NCI-H446 treated with DMSO at 0.1 percent for 48 hours (cell line): Measurements from ENCODE around the gene CIC.

ENCODE experiments used
- DNase-seq: peaks from one replicate; lab custom pipeline; 2025; lab: John Stamatoyannopoulos, UW

The CIC gene

DNA sequence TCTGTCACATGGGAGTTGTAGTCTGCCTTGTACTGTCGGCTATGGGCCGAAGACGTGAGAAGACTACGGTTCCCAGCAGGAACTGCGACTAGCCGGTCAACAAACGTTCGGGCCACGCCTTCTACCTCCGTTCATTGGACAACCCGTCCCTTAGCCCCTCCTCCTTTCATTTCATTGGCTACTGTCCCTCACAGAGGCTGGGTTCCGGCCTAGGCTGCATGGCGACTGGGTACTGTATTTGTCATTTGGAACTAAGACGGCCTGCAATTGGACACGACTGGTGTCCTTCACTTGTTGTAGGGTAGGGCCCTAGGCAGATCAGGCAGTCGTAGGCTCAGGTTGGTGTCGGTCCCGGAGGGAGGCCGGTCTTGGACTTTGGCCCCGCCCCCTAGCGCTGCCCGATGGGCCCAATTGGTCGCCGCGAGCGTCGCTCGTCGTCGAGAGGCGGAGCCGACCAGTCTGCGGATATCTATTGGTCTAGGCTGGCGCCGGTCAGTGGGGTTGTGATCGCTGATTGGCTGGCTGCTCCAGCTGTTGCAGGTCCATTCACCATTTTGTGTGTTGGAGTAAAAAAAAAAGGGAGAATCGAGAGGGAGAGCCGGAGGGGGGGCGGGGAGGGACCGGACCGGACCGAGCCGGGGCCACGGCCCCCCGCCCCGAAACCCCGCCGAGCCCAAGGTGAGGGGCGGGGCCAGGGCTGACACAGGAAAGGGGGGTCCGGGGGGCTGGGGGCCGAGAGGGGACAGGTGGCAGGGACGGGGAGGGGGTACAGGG lies at the start of gene CIC:
TSS of gene CIC (plus strand) at position 549 of the 774 bp plus-strand sequence. CDS start 2,532 bp downstream, outside the sequence.
- DNase-seq = peak; percentile 100

DNA sequence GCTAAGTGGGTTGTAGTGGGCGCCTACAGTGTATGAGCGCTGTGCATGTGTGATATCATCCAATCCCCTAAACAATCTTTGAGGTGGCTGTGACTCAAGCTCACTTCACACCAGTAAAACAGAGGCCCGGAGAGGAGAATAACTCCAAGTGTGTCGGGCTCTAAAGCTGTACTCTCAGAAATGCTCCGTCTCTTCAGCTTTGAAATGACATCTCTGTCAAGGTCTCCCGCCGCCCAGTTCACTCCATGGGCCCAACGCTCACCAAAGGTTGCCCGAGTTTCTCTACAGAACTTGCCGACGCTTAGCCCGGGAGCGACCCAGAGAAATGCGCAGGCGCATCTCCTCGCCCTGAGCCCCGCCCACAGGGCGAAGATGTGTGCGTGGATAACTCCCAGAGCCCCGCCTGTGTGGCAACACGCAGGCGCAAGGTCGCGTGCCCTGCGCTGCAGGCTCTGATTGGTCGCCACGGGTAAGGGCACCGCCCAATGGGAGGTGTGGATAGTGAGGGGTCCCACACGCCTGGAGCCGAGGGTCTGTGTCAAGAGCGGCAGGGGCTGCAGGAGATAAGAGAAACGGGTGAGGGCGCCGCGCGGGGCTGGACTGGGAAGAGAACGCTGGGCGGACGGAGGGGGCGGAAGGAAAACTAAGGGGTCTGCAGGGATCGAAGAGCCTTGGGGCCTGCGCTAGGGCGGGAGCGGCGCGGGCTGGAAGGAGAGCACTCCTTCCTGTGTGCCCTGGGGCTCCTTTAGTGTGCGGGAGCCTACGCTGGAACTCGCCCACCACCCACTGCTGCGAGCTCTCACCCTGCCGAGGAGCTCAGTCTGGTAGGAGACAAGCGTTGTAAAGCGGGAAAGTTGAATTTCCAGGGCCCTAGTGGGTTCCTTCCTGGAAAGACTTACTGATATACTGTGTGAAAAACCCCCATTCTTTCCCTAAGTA lies 49.0 kb upstream of the CIC start, which contains the start of gene ZNF526:
TSS of gene ZNF526 (plus strand) at position 501 of the 939 bp plus-strand sequence. CDS start 4,092 bp downstream, outside the sequence.
- peak; percentile 95 for DNase-seq

DNA sequence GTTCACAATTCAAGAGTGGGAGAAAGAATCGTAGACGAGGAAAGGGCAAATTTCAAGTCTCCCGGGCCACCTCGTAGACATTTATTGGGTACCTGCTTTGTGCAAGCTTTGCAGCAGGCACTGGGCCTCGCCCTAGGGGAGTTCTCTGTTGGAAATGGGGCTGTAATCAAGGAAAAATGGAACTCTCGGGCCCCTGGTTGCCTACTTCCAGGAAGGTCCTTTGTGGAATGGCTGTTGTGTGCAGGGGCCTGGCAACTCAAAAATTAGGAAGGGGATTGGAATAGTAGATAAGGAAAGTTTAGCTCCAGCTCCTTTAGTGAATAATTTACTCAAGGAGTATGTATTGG lies 48.3 kb upstream of the CIC start:
- no peak for DNase-seq

DNA sequence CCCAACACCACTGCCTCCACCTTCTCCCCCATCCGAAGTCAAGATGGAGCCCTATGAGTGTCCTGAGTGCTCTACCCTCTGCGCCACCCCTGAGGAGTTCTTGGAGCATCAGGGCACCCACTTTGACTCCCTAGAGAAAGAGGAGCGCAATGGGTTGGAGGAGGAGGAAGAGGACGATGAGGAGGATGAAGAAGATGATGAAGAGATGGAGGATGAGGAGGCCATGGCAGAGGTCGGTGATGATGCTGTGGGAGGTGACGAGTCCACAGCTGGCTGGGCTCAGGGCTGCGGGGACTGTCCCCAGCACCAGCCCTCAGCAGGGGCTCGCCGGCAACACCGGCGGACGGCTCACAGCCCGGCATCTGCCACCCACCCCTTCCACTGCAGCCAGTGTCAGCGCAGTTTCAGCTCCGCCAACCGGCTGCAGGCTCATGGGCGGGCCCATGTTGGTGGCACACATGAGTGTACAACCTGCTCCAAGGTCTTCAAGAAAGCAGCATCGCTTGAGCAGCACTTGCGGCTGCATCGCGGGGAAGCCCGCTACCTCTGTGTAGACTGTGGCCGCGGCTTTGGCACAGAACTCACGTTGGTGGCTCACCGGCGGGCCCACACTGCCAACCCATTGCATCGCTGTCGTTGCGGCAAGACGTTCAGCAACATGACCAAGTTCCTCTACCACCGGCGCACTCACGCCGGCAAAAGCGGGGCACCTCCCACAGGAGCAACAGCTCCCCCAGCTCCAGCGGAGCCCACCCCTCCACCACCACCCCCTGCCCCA lies 43.9 kb upstream of the CIC start:
- DNase-seq = no peak

DNA sequence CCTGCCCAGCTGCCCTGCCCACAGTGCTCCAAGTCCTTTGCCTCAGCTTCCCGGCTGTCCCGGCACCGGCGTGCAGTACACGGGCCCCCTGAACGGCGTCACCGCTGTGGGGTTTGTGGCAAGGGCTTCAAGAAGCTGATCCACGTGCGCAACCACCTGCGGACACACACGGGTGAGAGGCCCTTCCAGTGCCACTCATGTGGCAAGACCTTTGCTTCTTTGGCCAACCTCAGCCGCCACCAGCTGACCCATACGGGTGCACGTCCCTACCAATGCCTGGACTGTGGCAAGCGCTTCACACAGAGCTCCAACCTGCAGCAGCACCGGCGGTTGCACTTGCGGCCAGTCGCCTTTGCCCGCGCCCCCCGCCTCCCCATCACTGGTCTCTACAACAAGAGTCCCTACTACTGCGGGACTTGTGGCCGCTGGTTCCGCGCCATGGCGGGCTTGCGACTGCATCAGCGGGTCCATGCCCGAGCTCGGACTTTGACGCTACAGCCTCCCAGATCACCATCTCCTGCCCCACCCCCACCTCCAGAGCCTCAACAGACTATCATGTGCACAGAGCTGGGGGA lies 43.2 kb upstream of the CIC start:
- no peak for DNase-seq

DNA sequence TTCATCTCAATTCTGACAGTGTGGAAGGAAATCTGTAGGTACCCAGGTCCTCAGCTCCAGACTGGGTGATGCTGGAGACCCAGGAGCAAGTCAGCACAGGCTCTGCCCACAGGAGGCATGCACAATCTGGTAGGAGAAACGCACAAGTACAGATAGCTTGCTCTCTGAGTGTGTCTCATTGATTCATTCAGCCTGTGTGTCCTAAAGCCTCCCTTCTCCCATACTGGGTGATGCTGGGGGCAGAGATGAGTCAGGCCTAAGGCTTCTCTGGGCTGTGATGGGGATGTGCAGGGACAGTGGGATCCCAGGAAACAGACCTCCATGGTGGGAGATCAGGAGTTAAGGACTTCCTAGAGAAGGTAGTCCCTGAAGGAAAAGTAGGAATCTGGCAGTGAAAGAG lies 42.2 kb upstream of the CIC start:
- no peak for DNase-seq

DNA sequence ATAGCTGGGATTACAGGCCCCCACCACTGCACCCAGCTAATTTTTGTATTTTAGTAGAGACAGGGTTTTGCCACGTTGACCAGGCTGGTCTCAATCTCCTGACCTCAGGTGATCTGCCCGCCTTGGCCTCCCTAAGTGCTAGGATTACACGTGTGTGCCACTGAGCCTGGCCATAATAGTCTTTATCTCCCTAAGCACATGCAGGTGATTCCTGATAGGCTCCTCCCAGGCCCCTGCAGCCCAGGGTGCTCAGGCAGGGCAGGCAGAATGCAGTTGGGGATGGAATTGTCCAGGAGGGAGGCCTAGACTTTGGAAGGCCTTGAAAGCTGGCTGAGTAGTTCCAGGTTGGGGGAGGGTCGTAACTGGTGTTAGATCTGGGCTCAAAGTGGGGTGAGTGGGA lies 40.4 kb upstream of the CIC start:
- DNase-seq = no peak

DNA sequence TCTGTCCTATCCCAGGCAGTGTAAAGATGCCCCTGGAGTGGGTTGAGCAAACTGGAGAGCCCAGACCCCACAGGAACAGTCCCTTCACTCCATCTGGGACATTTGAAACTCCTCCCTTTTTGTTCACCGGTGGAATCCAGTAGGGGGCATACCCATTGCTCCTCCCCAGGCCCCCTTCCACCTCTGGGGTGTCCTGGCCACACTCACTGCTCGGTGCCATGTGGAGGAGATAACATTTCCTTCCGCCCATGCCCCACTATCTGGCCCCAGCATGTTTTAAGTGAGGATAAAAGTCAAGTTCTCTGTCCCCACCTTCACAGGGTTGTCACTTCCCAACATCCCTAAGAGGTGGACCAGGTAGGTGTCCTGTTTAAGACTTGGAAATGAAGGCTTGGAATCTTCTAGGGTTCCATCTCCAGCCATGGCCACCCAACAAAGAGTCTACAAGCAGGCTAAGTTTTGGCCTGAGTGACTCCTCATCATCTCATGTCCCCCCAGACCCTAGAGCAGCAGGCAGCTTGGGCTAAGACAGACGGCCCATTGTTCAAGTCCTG lies 39.7 kb upstream of the CIC start:
- no peak for DNase-seq

DNA sequence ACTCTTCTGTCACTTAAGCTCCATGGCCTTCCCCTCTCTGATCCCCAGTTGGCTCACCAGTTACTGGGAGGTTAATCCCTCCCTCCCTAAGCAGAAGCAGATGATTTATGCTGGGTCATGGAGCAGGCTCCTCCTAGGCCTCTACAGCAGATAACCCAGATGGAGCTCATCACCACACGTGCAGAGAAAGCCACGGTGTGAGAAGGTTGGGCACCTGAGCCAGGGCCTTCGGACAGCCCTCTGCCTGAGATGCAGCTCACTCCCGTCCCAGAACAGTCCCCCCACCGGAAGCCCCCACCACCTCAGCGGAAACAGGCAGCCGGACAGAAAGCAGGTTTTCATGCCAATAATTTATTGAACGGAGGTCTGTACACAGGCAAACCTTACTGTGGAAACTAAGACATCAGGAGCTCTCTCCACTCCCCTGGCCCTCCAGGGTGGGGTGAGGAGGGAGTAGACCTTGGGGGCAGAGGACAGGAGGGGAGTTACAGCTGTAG lies 39.1 kb upstream of the CIC start:
- DNase-seq = no peak

DNA sequence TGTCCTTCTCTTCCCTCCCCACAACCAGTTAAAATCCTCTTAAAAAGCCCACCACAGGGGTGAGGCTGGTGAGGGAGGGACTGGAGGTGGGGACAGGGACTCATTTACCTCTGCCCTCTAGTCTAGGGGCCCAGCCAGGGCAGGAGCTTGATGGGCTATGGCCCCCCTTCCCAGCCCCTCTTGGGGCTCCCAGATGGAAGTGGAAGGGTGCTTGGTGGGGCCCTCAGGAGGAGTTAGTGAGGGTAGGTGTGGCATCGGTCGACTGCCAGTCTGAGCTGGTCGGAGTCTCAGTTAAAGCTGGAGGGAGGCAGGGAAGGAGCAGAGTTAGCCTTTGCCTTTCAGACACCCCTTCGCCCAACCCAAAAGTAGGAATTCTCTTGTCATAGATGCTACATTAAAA lies 38.5 kb upstream of the CIC start:
- no peak for DNase-seq

DNA sequence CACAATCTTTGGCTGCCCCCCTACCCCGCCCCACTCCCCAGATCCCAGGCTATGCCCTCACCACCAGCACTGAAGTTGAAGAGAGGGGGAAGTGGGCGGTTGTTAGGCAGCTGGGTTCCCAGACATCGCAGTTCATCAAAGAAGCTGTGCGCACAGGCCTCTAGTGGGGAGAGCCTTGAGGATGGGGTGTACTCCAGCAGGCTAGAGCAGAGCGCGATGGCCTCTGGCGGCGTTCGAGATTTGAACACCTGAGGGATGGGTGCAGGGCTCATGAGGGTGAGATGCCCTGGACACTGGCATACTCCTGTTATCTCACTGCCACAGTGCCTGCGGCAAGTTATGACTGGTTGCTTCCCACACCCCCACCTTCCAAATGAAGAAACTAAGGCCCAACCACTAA lies 36.6 kb upstream of the CIC start:
- DNase-seq = no peak

DNA sequence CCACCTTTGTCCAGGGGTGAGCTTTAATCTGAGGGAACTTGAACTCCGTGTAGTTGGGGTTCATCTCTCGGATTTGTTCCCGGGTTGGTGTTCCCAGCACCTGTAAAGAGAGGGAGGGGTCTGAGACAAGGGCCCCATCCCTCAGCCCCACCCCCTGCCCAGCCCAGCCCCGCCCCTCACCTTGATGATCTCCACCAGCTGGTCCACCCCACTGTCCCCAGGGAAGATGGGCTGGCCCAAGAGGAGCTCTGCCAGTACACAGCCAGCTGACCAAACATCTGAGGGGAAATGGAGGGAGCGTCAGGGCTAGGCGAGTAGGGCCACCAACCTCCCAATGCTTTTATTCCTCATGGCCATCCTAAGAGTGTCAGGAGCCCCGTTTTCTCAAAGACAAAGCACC lies 35.9 kb upstream of the CIC start:
- no peak for DNase-seq

DNA sequence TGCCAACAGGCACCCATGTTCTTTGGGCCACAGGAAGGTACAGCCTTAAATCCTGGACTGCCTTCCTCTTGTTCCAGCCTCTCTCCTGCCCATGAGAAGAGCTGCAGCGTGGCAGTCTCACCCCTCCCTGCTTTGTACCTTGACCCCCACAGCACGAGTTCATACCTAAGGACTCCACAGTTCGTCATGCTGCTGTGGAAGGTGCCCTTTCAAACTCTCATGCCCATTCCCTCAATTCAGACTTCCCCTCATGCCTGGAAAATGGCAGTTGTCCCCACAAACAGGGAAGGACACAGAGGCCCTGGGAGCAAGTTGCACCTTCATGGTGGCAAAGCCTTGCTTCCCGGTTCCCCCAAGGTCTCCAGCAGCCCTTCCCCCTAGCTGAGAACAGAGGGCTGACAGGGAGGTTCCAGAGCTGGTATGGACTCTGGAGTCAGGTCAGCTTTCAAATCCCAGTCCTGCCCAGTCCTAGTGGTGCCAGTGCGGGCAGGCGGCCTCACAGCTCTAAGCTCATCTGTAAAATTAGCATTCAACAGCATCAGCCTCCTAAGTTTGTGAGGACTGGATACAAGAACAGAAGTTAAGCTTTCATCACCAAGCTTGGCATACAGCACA lies 35.3 kb upstream of the CIC start:
- DNase-seq = no peak

DNA sequence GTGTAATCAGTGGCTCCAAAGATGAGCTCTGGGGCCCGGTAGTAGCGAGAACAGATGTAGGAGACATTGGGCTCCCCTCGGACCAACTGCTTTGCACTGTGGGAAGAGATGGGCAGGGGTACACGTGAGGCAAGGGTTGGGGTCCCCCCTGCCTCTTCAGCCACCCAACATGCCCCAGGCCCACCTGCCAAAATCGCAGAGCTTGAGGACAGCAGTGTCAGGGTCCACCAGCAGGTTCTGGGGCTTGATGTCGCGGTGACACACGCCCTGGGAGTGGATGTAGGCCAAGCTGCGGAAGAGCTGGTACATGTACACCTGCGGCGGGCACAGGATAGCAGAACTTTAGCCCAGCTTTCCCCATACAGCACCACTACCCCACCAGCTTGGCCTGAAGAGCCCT lies 34.7 kb upstream of the CIC start:
- no peak for DNase-seq

DNA sequence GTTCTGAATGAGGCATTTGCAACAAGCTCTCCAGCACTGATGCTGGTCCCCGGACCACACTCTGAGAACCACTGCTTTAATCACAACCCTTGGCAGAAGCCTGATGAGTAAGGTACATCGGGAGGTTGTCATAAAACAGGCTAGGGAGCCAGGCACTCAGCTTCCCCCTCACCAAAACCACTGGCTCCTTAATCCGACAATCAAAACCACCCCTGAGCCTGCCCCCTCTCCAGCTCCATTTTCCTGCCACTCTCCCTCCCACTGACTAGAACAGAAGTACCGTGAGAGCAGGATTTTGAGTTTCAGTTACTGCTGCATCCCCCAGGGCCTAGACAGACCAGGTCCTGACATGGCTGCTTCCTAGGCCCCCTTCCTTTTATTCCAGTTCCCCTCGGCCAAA lies 33.9 kb upstream of the CIC start:
- no peak for DNase-seq

DNA sequence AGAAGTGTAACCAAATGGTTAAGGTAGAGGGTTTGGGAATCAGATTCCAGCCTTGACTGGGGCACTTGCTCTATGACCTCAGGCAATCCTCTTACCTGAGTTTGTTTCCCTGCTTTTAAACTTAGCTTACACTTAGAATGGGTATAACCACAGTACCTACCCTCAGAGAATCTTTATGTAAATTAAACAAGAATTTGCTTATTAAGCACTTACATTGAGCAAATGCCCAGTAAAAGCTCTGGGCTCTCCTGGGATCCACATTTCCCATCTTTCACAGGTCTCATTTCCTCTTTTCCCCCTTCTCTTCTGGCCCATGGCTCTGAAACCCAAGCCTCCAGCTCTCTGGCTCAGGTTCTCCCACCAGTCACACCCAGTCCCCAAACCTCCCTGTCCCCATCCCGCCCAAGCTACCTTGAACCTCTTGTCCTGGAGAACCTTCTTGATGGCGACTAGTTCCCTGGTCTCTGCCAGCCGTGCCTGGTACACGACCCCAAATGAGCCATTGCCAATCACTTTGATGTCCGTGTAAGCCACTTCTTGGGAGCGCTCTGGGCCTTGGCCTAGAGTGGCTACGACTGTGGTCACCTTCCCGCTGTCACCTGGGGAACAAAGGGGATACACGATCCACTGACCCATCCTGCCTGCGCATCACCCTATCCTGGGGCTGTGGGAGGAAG lies 29.4 kb upstream of the CIC start:
- DNase-seq = no peak

DNA sequence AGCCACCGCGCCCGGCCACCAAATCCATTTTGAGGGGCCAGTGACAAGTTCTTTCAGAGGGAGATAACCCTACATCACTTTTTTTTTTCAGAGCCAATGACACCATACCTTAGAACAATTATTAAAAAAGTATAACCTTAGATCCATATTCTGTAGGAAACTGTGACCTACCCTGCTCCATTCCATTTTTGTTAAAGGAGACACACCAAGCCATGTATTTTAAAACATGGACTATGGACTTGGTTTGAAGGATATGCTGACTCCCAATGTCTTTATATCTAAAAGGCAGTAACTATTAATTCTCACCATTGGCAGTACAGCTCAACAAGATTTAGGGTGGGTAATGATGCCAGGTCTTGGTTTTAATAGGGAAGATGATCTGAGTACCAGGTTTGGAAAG lies 27.8 kb upstream of the CIC start:
- no peak for DNase-seq

DNA sequence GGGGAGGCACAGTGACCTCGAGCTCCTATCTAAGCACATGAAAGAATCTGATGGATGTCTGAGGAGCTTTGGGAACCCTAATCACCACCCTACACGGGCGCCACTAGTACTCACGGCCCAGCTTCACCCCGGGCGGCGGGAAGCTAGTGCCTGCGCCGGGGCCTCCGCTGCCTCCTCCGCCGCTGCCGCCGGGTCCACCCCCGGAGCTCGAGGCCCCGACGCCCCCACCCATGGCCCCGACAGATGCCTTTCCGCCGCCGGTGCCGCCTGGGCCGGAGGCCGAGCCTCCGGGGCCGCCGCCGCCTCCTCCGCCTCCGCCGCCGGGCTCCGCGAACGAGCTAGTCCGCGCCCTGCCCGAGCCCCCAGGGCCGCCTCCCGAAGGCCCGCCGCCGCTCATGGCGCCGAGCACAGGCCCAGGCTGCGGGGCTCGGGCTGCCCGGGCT lies 27.0 kb upstream of the CIC start:
- DNase-seq = no peak

DNA sequence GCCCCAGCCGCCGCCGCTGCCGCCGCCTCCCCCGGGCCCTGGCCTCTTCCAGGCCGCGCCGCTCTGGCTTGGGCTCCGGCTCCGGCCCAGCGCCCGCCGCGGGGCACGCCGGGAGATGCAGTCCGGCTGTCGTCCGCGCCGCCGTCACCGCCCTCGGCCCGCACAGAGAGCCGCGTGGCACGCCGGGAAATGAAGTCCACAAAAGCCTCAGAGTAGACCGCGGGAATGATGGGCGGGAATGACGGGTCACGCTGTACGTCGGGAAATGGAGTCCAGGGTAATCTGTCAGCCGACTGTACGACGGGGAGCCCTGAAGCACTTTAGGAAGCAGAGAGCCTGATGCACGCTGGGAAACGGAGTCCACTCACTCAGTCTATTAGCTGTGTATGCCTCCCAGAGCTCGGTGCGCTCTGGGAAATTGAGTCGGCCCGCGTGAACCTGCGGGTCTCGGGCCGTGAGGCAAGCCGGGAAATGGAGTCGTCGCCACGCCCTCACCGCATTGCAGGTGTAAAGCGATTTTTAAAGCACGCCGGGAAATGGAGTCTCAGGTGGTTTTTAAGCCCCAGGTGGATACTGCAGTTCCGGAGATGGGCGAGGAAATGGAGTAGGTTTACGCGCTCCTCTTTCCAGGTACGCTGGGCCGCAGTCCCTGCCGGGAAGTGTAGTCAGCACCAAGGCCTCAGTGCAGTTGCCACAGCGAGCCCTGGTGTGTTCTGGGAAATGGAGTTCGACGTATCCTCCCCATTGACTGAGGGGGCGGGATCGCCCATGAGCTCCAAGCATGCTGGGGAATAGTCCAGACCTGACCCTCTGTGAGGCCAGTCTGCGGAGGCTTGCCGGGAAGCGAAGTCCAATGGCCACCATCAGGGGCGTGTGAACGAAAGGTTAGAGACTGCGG lies 26.3 kb upstream of the CIC start, which contains the start of gene GSK3A:
TSS of gene GSK3A (minus strand) at position 91 of the 898 bp plus-strand sequence. CDS start 137 bp downstream, outside the sequence.
- DNase-seq = peak; percentile 99
